ENCODE data around the gene SPATA13. TPM values are rescaled to one million over a fixed set of nuclear protein-coding genes. Genes with fewer than 3 reads are reported as not detected.

Gene SPATA13
- total and polyA plus RNA-seq, 10 of the 15 experiments (the other 5 are each of a cell fraction or from before 2014, with no cell fraction given) = 2.4 to 11.1 (median 10.2) TPM

DNA sequence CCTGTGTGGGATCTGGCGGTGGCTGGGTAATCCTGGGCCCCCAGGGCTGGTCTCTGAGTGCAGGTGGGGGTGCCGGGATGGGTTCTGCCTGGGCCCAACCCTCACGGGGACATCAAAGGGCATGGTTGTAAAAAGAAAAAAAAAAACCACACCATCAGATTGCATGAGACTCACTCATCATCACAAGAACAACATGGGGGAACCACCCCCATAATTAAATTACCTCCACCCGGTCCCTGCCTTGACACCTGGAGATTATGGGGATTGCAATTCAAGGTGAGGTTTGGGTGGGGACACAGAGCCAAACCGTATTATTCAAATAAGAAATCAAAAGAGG is 163.2 kb downstream of the SPATA13 start:
- RAD21 ChIA-PET (ENCODE audit: unreplicated experiment) = no interaction called here
- 27% methylated on average over 5 of the region's 5 CpGs for WGBS (ENCODE audit: insufficient coverage, insufficient replicate concordance, low lambda C conversion rate, missing lambda C conversion rate)
- no peak for FAIRE-seq
- no TSS peak for BruUV-seq (replicated peaks)
- Histone ChIP-seq H2AFZ (ENCODE audit: control insufficient read depth, low read depth, low read length) (no peak overlapping the region), H3K4me3 (no peak overlapping the region), H3K4me2 (ENCODE audit: control insufficient read depth, insufficient read depth) (no peak overlapping the region), H3K27ac (ENCODE audit: control insufficient read depth, insufficient read depth) (no peak overlapping the region), H3K4me1 (ENCODE audit: control insufficient read depth, insufficient read depth, low read length) (no peaks in the 10 kb centered on the region), H3K79me2 (ENCODE audit: control insufficient read depth, insufficient read depth, low read length) (no peaks in the 10 kb centered on the region), H3K36me3 (ENCODE audit: control insufficient read depth in 2 of 2, insufficient read depth in 2 of 2, low read length in 1 of 2) (no peaks in the 10 kb centered on the region), H4K20me1 (ENCODE audit: control insufficient read depth, insufficient read depth) (no peaks in the 10 kb centered on the region), H3K9me3 (replicated peaks; ENCODE audit: control insufficient read depth, insufficient read depth, low read length) (no peaks in the 10 kb centered on the region), H3K27me3 (replicated peaks in 1 of 2; ENCODE audit: control insufficient read depth in 2 of 2, insufficient read depth in 2 of 2, low read length in 1 of 2) (no peaks in the 10 kb centered on the region; a peak in 1 of 4 replicates), H3K9ac (ENCODE audit: control insufficient read depth, insufficient read depth, low read length) (no peak overlapping the region)
- CTCF ChIA-PET = interaction anchor here (0.6 kb wide), 1 partner anchor 302 kb away, joined by 4 read pairs; no protein-coding TSS in a partner anchor
- POLR2A ChIA-PET = no interaction called here
- intact Hi-C loops (cut with micrococcal nuclease; ENCODE audit: unreplicated experiment) (no loop called here), in situ Hi-C loops (cut with MboI) (no loop called here)
- SMC1A ChIA-PET (ENCODE audit: uncharacterized antibody, unreplicated experiment) = no interaction called here
- ATAC-seq = no peak
- no peak for TF ChIP-seq BACH1 (IDR thresholded peaks at IDR 0.05; ENCODE audit: borderline replicate concordance)
- no peak for TF ChIP-seq CBFB (IDR thresholded peaks at IDR 0.05; ENCODE audit: low read depth)
- TF ChIP-seq JUNB (IDR thresholded peaks at IDR 0.05) = no peak
- TF ChIP-seq HCFC1 (IDR thresholded peaks at IDR 0.05; ENCODE audit: low read length) = no peak
- TF ChIP-seq POLR2A (IDR thresholded peaks at IDR 0.05; ENCODE audit: low read depth, low read length) = no peak
- TF ChIP-seq EED (IDR thresholded peaks at IDR 0.05; ENCODE audit: low read depth) = no peak
- TF ChIP-seq NR2F1 (conservative IDR thresholded peaks at IDR 0.05) = no peak
- TF ChIP-seq, protein P1, sequence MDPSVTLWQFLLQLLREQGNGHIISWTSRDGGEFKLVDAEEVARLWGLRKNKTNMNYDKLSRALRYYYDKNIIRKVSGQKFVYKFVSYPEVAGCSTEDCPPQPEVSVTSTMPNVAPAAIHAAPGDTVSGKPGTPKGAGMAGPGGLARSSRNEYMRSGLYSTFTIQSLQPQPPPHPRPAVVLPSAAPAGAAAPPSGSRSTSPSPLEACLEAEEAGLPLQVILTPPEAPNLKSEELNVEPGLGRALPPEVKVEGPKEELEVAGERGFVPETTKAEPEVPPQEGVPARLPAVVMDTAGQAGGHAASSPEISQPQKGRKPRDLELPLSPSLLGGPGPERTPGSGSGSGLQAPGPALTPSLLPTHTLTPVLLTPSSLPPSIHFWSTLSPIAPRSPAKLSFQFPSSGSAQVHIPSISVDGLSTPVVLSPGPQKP (IDR thresholded peaks at IDR 0.05; ENCODE audit: low read depth, low read length) = no peak
- TF ChIP-seq JUND (IDR thresholded peaks at IDR 0.05; ENCODE audit: low read depth, low read length) = no peak
- no peak for TF ChIP-seq TCF12 (IDR thresholded peaks at IDR 0.05; ENCODE audit: low read depth, low read length)
- no peak for TF ChIP-seq CHD4 (IDR thresholded peaks at IDR 0.05)
- no peak for TF ChIP-seq ETV6 (conservative IDR thresholded peaks at IDR 0.05 in 1 of 2, IDR thresholded peaks at IDR 0.05 in 1 of 2; ENCODE audit: borderline replicate concordance in 1 of 2, low read depth in 1 of 2)
- TF ChIP-seq TBL1XR1 (IDR thresholded peaks at IDR 0.05; ENCODE audit: low read depth, low read length) = no peak
- TF ChIP-seq, protein P2, sequence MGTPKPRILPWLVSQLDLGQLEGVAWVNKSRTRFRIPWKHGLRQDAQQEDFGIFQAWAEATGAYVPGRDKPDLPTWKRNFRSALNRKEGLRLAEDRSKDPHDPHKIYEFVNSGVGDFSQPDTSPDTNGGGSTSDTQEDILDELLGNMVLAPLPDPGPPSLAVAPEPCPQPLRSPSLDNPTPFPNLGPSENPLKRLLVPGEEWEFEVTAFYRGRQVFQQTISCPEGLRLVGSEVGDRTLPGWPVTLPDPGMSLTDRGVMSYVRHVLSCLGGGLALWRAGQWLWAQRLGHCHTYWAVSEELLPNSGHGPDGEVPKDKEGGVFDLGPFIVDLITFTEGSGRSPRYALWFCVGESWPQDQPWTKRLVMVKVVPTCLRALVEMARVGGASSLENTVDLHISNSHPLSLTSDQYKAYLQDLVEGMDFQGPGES (IDR thresholded peaks at IDR 0.05) = no peak
- TF ChIP-seq MEF2B (IDR thresholded peaks at IDR 0.05; ENCODE audit: partially characterized antibody, poor library complexity, severe bottlenecking) = no peak
- TF ChIP-seq EGR1 (IDR thresholded peaks at IDR 0.05; ENCODE audit: borderline replicate concordance in 1 of 2, low read depth in 2 of 2, low read length in 2 of 2) = no peak
- TF ChIP-seq, protein P3, sequence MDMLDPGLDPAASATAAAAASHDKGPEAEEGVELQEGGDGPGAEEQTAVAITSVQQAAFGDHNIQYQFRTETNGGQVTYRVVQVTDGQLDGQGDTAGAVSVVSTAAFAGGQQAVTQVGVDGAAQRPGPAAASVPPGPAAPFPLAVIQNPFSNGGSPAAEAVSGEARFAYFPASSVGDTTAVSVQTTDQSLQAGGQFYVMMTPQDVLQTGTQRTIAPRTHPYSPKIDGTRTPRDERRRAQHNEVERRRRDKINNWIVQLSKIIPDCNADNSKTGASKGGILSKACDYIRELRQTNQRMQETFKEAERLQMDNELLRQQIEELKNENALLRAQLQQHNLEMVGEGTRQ (IDR thresholded peaks at IDR 0.05; ENCODE audit: borderline replicate concordance, low read depth, low read length) = no peak
- TF ChIP-seq, protein P4, sequence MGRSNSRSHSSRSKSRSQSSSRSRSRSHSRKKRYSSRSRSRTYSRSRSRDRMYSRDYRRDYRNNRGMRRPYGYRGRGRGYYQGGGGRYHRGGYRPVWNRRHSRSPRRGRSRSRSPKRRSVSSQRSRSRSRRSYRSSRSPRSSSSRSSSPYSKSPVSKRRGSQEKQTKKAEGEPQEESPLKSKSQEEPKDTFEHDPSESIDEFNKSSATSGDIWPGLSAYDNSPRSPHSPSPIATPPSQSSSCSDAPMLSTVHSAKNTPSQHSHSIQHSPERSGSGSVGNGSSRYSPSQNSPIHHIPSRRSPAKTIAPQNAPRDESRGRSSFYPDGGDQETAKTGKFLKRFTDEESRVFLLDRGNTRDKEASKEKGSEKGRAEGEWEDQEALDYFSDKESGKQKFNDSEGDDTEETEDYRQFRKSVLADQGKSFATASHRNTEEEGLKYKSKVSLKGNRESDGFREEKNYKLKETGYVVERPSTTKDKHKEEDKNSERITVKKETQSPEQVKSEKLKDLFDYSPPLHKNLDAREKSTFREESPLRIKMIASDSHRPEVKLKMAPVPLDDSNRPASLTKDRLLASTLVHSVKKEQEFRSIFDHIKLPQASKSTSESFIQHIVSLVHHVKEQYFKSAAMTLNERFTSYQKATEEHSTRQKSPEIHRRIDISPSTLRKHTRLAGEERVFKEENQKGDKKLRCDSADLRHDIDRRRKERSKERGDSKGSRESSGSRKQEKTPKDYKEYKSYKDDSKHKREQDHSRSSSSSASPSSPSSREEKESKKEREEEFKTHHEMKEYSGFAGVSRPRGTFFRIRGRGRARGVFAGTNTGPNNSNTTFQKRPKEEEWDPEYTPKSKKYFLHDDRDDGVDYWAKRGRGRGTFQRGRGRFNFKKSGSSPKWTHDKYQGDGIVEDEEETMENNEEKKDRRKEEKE (IDR thresholded peaks at IDR 0.05) = no peak
- TF ChIP-seq FOXK2 (IDR thresholded peaks at IDR 0.05) = no peak
- DNase-seq (ENCODE audit: low read depth, low spot score) = no peak

All from GM12878 (cell line).